ENCODE data around the gene LINC00632.
"Not testable (repeated sequence)": the region's sequence is repeated elsewhere in the genome, so short reads cannot be mapped to it uniquely, and the experiment has no call there.

LINC00632 gene

GRCh38 chrX:140709421-140709846 is at the start of gene LINC00632:
Gene LINC00632, plus strand, starts transcription at chrX:140709759.
- DNase-seq = no peak

GRCh38 chrX:140661643-140662042 is 47.9 kb upstream of the LINC00632 start:
- no peak for DNase-seq

- DNase-seq = no peak
Measured at GRCh38 chrX:140664939-140665338, 44.6 kb upstream of the LINC00632 start.

GRCh38 chrX:140672840-140673731 is 36.5 kb upstream of the LINC00632 start:
- no peak for DNase-seq

GRCh38 chrX:140687706-140688105 is 21.9 kb upstream of the LINC00632 start:
- no peak for DNase-seq

GRCh38 chrX:140691596-140691995 is 18.0 kb upstream of the LINC00632 start:
- not testable (repeated sequence) for DNase-seq

- DNase-seq = no peak
Measured at GRCh38 chrX:140697618-140698017, 11.9 kb upstream of the LINC00632 start.

GRCh38 chrX:140701480-140701879 is 8.1 kb upstream of the LINC00632 start:
- no peak for DNase-seq

- no peak for DNase-seq
Measured at GRCh38 chrX:140710710-140711109, 1.2 kb downstream of the LINC00632 start.

GRCh38 chrX:140711894-140712293 is 2.3 kb downstream of the LINC00632 start:
- no peak for DNase-seq

GRCh38 chrX:140712413-140713173 is 3.0 kb downstream of the LINC00632 start:
- DNase-seq = no peak

GRCh38 chrX:140713174-140713539 is 3.6 kb downstream of the LINC00632 start:
- no peak for DNase-seq

- DNase-seq = no peak
Measured at GRCh38 chrX:140715787-140716186, 6.2 kb downstream of the LINC00632 start.

- DNase-seq = no peak
Measured at GRCh38 chrX:140723121-140723715, 13.7 kb downstream of the LINC00632 start.

- DNase-seq = no peak
Measured at GRCh38 chrX:140724309-140724708, 14.8 kb downstream of the LINC00632 start.

GRCh38 chrX:140724736-140725135 is 15.2 kb downstream of the LINC00632 start:
- no peak for DNase-seq

GRCh38 chrX:140725500-140725899 is 15.9 kb downstream of the LINC00632 start:
- no peak for DNase-seq

GRCh38 chrX:140733766-140734342 is 24.3 kb downstream of the LINC00632 start:
- DNase-seq = no peak

GRCh38 chrX:140744085-140744484 is 34.5 kb downstream of the LINC00632 start:
- no peak for DNase-seq

- no peak for DNase-seq
Measured at GRCh38 chrX:140756941-140757340, 47.4 kb downstream of the LINC00632 start.

GRCh38 chrX:140762061-140762460 is 52.5 kb downstream of the LINC00632 start:
- no peak for DNase-seq

- no peak for DNase-seq
Measured at GRCh38 chrX:140764401-140764919, 54.9 kb downstream of the LINC00632 start.

All from activated CD4-positive, CD25-positive, alpha-beta regulatory T cell treated with anti-CD3 and anti-CD28 coated beads, Interleukin-2, amount 50 U/mL, for 72 hours (primary cell).